Dedifferentiated amniotic fluid mesenchymal stem cell (primary cell): Measurements from ENCODE around the gene LRRC56.

Source experiments
- DNase-seq: peaks from one replicate; pipeline ENCODE4 v3.0.0-alpha.2; 2016; ENCODE audit errors: extremely low spot score

LRRC56 gene

GRCh38 chr11:598005-598680 is 60.8 kb downstream of the LRRC56 start:
- DNase-seq: no peak

DNA sequence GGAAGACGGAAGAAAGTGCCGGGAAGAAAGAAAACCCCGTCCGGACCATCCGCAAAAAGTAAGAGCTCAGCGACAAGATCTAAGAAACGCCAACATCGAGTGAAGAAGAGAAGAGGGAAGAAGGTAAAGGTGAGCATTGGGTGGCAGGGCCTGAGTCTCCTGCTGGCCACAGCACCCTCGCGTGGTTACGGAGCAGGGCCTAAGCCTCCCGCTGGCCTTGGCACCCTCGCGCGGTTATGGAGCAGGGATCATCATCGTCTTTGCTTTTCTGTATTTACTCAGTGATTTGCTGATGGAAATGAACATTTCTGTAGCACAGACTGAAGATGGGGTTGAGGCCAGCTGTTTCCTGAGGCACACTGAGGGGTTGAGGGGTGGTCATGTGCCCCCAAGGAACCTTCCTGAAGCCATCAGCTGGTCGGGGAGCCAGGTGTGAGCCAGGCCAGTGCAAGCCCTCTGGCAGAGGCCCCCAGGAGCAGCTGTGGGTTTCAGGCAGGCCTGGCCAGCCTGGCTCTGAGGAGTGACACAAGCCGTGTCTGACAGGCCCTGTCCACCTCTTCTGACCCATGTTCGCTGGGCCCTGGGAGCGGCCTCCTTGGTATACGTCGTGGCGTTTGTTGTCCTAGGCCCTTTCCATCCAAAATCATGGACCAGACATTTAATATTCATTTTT is 64.4 kb downstream of the LRRC56 start:
- no peak for DNase-seq

GRCh38 chr11:603154-603553 is 65.8 kb downstream of the LRRC56 start:
- no peak for DNase-seq
